HCT116 (cell line): ENCODE measurements around the gene F2RL1. TPM values are rescaled to one million over a fixed set of nuclear protein-coding genes. Genes with fewer than 3 reads are reported as not detected.

Experiments
- ATAC-seq: fragments of 200-7000 bp; cut with Tn5 transposase; 2 replicates; pipeline ENCODE4 v1.9.1; 2020; ENCODE audit warnings: mild to moderate bottlenecking, moderate library complexity
- BruUV-seq: library from RNA; stranded (reverse); fragments of 400-500 nt; replicated peaks from 2 replicates; lab custom pipeline; 2021; lab: Mats Ljungman, UMichigan
- CTCF ChIA-PET: fragments of 300-600 bp; sonication (Branson Sonifier 250); formaldehyde crosslinking; loops from one replicate; lab custom pipeline; 2021; ENCODE audit warnings: antibody characterized with exemption; lab: Charles Lee
- POLR2A ChIA-PET: fragments of 300-600, 350-600 bp; sonication (Branson Sonifier 250); formaldehyde crosslinking; loops from one replicate; lab custom pipeline; 2021; ENCODE audit warnings: antibody characterized with exemption; lab: Charles Lee
- RAD21 ChIA-PET, 2 experiments: fragments of 300-600 bp; sonication (Branson Sonifier 250); formaldehyde crosslinking; loops; one replicate each; lab custom pipeline; 2023; ENCODE audit warnings: low total read pairs in 2 of 2; ENCODE audit not compliant: uncharacterized antibody in 2 of 2, unreplicated experiment in 2 of 2, low non-redundant PET in 1 of 2; lab: Charles Lee
- DNase-seq: peaks from one replicate; pipeline ENCODE4 v3.0.0-alpha.2; 2010; ENCODE audit warnings: low read depth, low spot score
- H2AFZ ChIP-seq: fragments of 200-600 bp; shearing (Covaris generic), sonication (generic); 2 replicates; pipeline ENCODE4 v1.6.1; 2017; ENCODE audit warnings: low read depth, mixed run types, mixed read lengths, antibody characterized with exemption, low read length; ENCODE audit not compliant: poor library complexity, severe bottlenecking
- H3K27ac ChIP-seq: 2 replicates; pipeline ENCODE4 v1.5.1; 2012; ENCODE audit warnings: low read depth, low read length
- H3K27me3 ChIP-seq: fragments of 200-600 bp; sonication (generic); 2 replicates; pipeline ENCODE4 v1.6.1; 2016; ENCODE audit warnings: mixed run types, low read length, mixed read lengths; ENCODE audit not compliant: insufficient read depth
- H3K36me3 ChIP-seq, 2 experiments: fragments of 200-500 bp in 1 of 2; fragments of 200-600 bp in 1 of 2; sonication (Bioruptor generic) in 1 of 2; sonication (generic) in 1 of 2; 2 replicates each; pipeline versions ENCODE4 v1.5.1 to v1.6.1; 2014 to 2016; ENCODE audit warnings: low read length in 2 of 2, inconsistent platforms in 1 of 2, mixed read lengths in 1 of 2, mixed run types in 1 of 2; ENCODE audit not compliant: insufficient read depth in 2 of 2, control insufficient read depth in 1 of 2
- H3K4me1 ChIP-seq, 2 experiments: fragments of 200-600 bp in 1 of 2; sonication (generic) in 1 of 2; 2 replicates each; pipeline versions ENCODE4 v1.5.1 to v1.6.1; 2012 to 2017; ENCODE audit warnings: low read length in 2 of 2, inconsistent platforms in 1 of 2, mild to moderate bottlenecking in 1 of 2, mixed read lengths in 1 of 2, mixed run types in 1 of 2, moderate library complexity in 1 of 2; ENCODE audit not compliant: insufficient read depth in 2 of 2, control insufficient read depth in 1 of 2
- H3K4me2 ChIP-seq: fragments of 200-600 bp; sonication (generic); 2 replicates; pipeline ENCODE4 v1.6.1; 2017; ENCODE audit warnings: mixed run types, low read length, mixed read lengths
- H3K4me3 ChIP-seq, 2 experiments: fragments of 200-600 bp in 1 of 2; sonication (generic) in 1 of 2; replicated peaks in 1 of 2; 2 replicates each; pipeline ENCODE4 v1.5.1; 2011 to 2016; ENCODE audit warnings: low read length in 2 of 2, control low read depth in 1 of 2, low read depth in 1 of 2, mild to moderate bottlenecking in 1 of 2, mixed read lengths in 1 of 2, mixed run types in 1 of 2
- H3K79me2 ChIP-seq: fragments of 200-600 bp; sonication (generic); 2 replicates; pipeline ENCODE4 v1.6.1; 2017; ENCODE audit warnings: mild to moderate bottlenecking, mixed run types, low read length, moderate library complexity, mixed read lengths; ENCODE audit not compliant: insufficient read depth
- H3K9ac ChIP-seq: fragments of 200-600 bp; sonication (generic); 2 replicates; pipeline ENCODE4 v1.6.1; 2016; ENCODE audit warnings: low read length, mixed read lengths
- H3K9me2 ChIP-seq: fragments of 200-600 bp; sonication (generic), shearing (Covaris generic); 2 replicates; pipeline ENCODE4 v1.6.1; 2017; ENCODE audit warnings: mixed run types, mild to moderate bottlenecking, moderate library complexity; ENCODE audit not compliant: insufficient read depth
- H3K9me3 ChIP-seq, 2 experiments: fragments of 200-500 bp in 1 of 2; fragments of 200-600 bp in 1 of 2; sonication (Bioruptor generic) in 1 of 2; sonication (generic) in 1 of 2; 2 replicates each; pipeline ENCODE4 v1.6.1; 2014 to 2017; ENCODE audit warnings: low read length in 2 of 2, mixed read lengths in 2 of 2, inconsistent platforms in 1 of 2, low read depth in 1 of 2, mild to moderate bottlenecking in 1 of 2, mixed run types in 1 of 2, moderate library complexity in 1 of 2; ENCODE audit not compliant: control insufficient read depth in 1 of 2, insufficient read depth in 1 of 2
- H4K20me1 ChIP-seq: fragments of 200-600 bp; sonication (generic), shearing (Covaris generic); 2 replicates; pipeline ENCODE4 v1.6.1; 2017; ENCODE audit warnings: mixed run types, mild to moderate bottlenecking, moderate library complexity; ENCODE audit not compliant: insufficient read depth
- CBX3 ChIP-seq: IDR thresholded peaks from 2 replicates; pipeline ENCODE4 v1.6.1; 2012; ENCODE audit warnings: low read depth
- CEBPB ChIP-seq: IDR thresholded peaks from 2 replicates; pipeline ENCODE4 v1.6.1; 2012; ENCODE audit warnings: low read depth
- EGR1 ChIP-seq: IDR thresholded peaks from 2 replicates; pipeline ENCODE4 v1.6.1; 2012; ENCODE audit warnings: low read depth
- ELF1 ChIP-seq: IDR thresholded peaks from 2 replicates; pipeline ENCODE4 v1.6.1; 2012; ENCODE audit warnings: low read depth, borderline replicate concordance
- EZH2 ChIP-seq: fragments of 200-600 bp; sonication (generic); IDR thresholded peaks from 2 replicates; pipeline ENCODE4 v1.6.1; 2017; ENCODE audit warnings: antibody characterized with exemption, mixed run types
- FOSL1 ChIP-seq: IDR thresholded peaks from 2 replicates; pipeline ENCODE4 v1.6.1; 2012; ENCODE audit warnings: low read depth
- JUND ChIP-seq: IDR thresholded peaks from 2 replicates; pipeline ENCODE4 v1.6.1; 2012
- POLR2A ChIP-seq: IDR thresholded peaks from 2 replicates; pipeline ENCODE4 v1.7.0; 2011; ENCODE audit warnings: borderline replicate concordance; ENCODE audit not compliant: insufficient read depth, insufficient read length; ENCODE audit errors: extremely low read depth
- POLR2AphosphoS5 ChIP-seq: IDR thresholded peaks from 2 replicates; pipeline ENCODE4 v1.6.1; 2011; ENCODE audit warnings: mild to moderate bottlenecking, low read depth, low read length, moderate library complexity
- RAD21 ChIP-seq: IDR thresholded peaks from 2 replicates; pipeline ENCODE4 v1.6.1; 2012; ENCODE audit warnings: low read depth, mild to moderate bottlenecking
- SP1 ChIP-seq: IDR thresholded peaks from 2 replicates; pipeline ENCODE4 v1.6.1; 2012; ENCODE audit warnings: low read depth
- SRF ChIP-seq: IDR thresholded peaks from 2 replicates; pipeline ENCODE4 v1.6.1; 2012; ENCODE audit warnings: low read depth
- TCF7L2 ChIP-seq: IDR thresholded peaks from 2 replicates; pipeline ENCODE4 v1.7.0; 2011; ENCODE audit warnings: borderline replicate concordance, inconsistent platforms; ENCODE audit not compliant: insufficient read depth, insufficient read length; ENCODE audit errors: extremely low read depth
- YY1 ChIP-seq: IDR thresholded peaks from 2 replicates; pipeline ENCODE4 v1.6.1; 2011; ENCODE audit warnings: low read length, low read depth, moderate library complexity, mild to moderate bottlenecking; ENCODE audit not compliant: insufficient replicate concordance; ENCODE audit errors: extremely low read depth
- ZFX ChIP-seq: fragments of 450-650 bp; IDR thresholded peaks from 2 replicates; pipeline ENCODE4 v1.6.1; 2017
- ZNF274 ChIP-seq: fragments of 200-500 bp; sonication (Bioruptor generic); IDR thresholded peaks from 2 replicates; pipeline ENCODE4 v1.6.1; 2014; ENCODE audit warnings: mild to moderate bottlenecking, low read depth, low read length, inconsistent platforms
- intact Hi-C: fragments of 100-400 bp; cut with micrococcal nuclease; formaldehyde crosslinking; loops from 2 replicates; pipeline ENCODE4 v1.10.0; 2022
- total RNA-seq: library from RNA; stranded (reverse); gene quantifications from one replicate; pipeline ENCODE4 v1.2.1, GENCODE V29; 2021; ENCODE audit not compliant: unreplicated experiment
- TF ChIP-seq, protein P1 (sequence below): IDR thresholded peaks from 2 replicates; pipeline ENCODE4 v1.6.1; 2012; ENCODE audit warnings: low read depth
- TF ChIP-seq, protein P2 (sequence below): IDR thresholded peaks from 2 replicates; pipeline ENCODE4 v1.6.1; 2011; ENCODE audit warnings: mild to moderate bottlenecking, low read length, moderate library complexity; ENCODE audit not compliant: insufficient replicate concordance; ENCODE audit errors: extremely low read depth
- TF ChIP-seq, protein P3 (sequence below): IDR thresholded peaks from 2 replicates; pipeline ENCODE4 v1.6.1; 2012
- TF ChIP-seq, protein P4 (sequence below): IDR thresholded peaks from 2 replicates; pipeline ENCODE4 v1.6.1; 2012

The F2RL1 gene
- total RNA-seq, 1 experiment from 2014 or later = 119 TPM

DNA sequence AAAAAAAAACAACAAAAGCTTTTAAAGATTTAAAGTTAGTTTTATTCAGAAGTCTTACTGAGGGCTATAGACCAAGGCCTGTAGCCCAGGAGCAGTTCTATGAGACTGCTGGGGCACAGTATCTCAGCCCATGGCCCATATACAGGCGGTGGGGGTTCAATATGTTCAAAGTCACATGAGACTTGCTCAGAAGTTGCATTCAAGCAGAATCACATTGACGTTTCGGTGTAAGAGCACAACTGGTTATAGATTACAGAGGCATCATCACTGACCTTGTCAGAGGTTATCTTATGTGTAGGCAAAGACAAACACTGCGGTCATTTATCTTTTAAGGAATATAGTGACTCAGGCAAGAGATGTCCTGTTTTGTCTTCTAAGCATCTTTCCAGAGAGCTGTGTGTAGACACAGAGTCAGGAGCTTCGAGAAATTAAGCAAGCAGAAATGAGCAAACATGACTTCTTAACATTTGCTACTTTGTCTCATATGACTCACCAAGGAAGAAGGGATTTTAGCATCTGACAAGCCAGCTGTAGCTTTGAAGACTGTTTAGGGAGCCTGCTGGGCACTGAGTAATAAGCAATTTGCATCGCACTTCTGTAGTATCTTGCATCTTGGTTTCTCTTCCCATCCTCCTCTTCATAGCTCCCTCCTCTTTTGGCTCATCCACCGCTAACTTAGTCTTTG is 12.9 kb upstream of the F2RL1 start:
- peak overlapping the region; percentile 67 for H3K4me2 ChIP-seq
- TF ChIP-seq JUND = peak; percentile 92
- TF ChIP-seq TCF7L2 = peak; percentile 93
- TF ChIP-seq, protein P1, sequence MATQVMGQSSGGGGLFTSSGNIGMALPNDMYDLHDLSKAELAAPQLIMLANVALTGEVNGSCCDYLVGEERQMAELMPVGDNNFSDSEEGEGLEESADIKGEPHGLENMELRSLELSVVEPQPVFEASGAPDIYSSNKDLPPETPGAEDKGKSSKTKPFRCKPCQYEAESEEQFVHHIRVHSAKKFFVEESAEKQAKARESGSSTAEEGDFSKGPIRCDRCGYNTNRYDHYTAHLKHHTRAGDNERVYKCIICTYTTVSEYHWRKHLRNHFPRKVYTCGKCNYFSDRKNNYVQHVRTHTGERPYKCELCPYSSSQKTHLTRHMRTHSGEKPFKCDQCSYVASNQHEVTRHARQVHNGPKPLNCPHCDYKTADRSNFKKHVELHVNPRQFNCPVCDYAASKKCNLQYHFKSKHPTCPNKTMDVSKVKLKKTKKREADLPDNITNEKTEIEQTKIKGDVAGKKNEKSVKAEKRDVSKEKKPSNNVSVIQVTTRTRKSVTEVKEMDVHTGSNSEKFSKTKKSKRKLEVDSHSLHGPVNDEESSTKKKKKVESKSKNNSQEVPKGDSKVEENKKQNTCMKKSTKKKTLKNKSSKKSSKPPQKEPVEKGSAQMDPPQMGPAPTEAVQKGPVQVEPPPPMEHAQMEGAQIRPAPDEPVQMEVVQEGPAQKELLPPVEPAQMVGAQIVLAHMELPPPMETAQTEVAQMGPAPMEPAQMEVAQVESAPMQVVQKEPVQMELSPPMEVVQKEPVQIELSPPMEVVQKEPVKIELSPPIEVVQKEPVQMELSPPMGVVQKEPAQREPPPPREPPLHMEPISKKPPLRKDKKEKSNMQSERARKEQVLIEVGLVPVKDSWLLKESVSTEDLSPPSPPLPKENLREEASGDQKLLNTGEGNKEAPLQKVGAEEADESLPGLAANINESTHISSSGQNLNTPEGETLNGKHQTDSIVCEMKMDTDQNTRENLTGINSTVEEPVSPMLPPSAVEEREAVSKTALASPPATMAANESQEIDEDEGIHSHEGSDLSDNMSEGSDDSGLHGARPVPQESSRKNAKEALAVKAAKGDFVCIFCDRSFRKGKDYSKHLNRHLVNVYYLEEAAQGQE = no peak
- no peak for TF ChIP-seq ZFX
- no peak for TF ChIP-seq EZH2
- 0 out of 2 replicates have a peak, but pooled peaks have one; percentile 21 for TF ChIP-seq POLR2AphosphoS5
- TF ChIP-seq EGR1 = no peak
- TF ChIP-seq SP1 = peak; percentile 87
- no peak for TF ChIP-seq ZNF274
- TF ChIP-seq FOSL1 = peak; percentile 81
- TF ChIP-seq RAD21 = peak; percentile 26; the same call in 1 of the 2 replicates
- peak; percentile 82; the same call in 1 of the 2 replicates for TF ChIP-seq CEBPB
- TF ChIP-seq, protein P2, sequence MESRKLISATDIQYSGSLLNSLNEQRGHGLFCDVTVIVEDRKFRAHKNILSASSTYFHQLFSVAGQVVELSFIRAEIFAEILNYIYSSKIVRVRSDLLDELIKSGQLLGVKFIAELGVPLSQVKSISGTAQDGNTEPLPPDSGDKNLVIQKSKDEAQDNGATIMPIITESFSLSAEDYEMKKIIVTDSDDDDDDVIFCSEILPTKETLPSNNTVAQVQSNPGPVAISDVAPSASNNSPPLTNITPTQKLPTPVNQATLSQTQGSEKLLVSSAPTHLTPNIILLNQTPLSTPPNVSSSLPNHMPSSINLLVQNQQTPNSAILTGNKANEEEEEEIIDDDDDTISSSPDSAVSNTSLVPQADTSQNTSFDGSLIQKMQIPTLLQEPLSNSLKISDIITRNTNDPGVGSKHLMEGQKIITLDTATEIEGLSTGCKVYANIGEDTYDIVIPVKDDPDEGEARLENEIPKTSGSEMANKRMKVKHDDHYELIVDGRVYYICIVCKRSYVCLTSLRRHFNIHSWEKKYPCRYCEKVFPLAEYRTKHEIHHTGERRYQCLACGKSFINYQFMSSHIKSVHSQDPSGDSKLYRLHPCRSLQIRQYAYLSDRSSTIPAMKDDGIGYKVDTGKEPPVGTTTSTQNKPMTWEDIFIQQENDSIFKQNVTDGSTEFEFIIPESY = no peak
- TF ChIP-seq POLR2A = no peak
- TF ChIP-seq, protein P3, sequence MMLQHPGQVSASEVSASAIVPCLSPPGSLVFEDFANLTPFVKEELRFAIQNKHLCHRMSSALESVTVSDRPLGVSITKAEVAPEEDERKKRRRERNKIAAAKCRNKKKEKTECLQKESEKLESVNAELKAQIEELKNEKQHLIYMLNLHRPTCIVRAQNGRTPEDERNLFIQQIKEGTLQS = no peak
- TF ChIP-seq ELF1 = no peak; the same call in 1 of the 2 replicates
- peak; percentile 80 for TF ChIP-seq CBX3
- no peak for TF ChIP-seq YY1
- peak; percentile 61 for TF ChIP-seq SRF
- TF ChIP-seq, protein P4, sequence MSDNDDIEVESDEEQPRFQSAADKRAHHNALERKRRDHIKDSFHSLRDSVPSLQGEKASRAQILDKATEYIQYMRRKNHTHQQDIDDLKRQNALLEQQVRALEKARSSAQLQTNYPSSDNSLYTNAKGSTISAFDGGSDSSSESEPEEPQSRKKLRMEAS = no peak; the same call in 1 of the 2 replicates

More for the DNA sequence above, 12.9 kb upstream of the F2RL1 start:
- no peak overlapping the region for H2AFZ ChIP-seq
- peak; percentile 94 for DNase-seq
- H4K20me1 ChIP-seq = no peaks in the 10 kb centered on the region
- no peaks in the 10 kb centered on the region for H3K9me3 ChIP-seq
- no peaks in the 10 kb centered on the region for H3K36me3 ChIP-seq
- no peaks in the 10 kb centered on the region for H3K9me2 ChIP-seq
- peak; percentile 79 for ATAC-seq
- H3K4me3 ChIP-seq = peak overlapping the region; percentile 17 to 24
- POLR2A ChIA-PET = interaction anchor here (1.1 to 5.0 kb wide), 7 partner anchors 10 to 32 kb away, joined by 3 to 68 read pairs (median 4); partner anchors contain the start of gene F2RL1
- RAD21 ChIA-PET = interaction anchor here in 1 of 2 experiments (0.6 kb wide), 1 partner anchor 30 kb away, joined by 5 read pairs; no protein-coding TSS in a partner anchor
- intact Hi-C loops = no loop called here
- CTCF ChIA-PET = interaction anchor here (0.7 to 2.5 kb wide), 3 partner anchors 13 to 80 kb away, joined by 3 to 10 read pairs (median 8); partner anchors contain the start of gene F2RL1
- H3K4me1 ChIP-seq = peaks cover 53 to 95% of the 10 kb centered on the region in 2 experiments
- peak overlapping the region; percentile 40 for H3K9ac ChIP-seq
- BruUV-seq = no TSS peak
- no peaks in the 10 kb centered on the region for H3K79me2 ChIP-seq
- peak overlapping the region; percentile 72 for H3K27ac ChIP-seq
- H3K27me3 ChIP-seq = no peaks in the 10 kb centered on the region
